Stimulated activated CD8-positive, alpha-beta memory T cell treated with anti-CD3 and anti-CD28 coated beads, Interleukin-4, amount 100 ng/mL, for 1 hour (primary cell): ENCODE measurements around the gene ATP5PD.
"Not testable (repeated sequence)": the region's sequence is repeated elsewhere in the genome, so short reads cannot be mapped to it uniquely, and the experiment has no call there.

Experiments
- DNase-seq, 2 donors: peaks; one replicate each; pipeline ENCODE4 v3.0.0-alpha.2; 2020; ENCODE audit warnings: low read depth in 2 of 2, low spot score in 1 of 2

ATP5PD gene

GRCh38 chr17:75059369-75060345, 12.9 kb upstream of the ATP5PD start:
- no peak for DNase-seq

- DNase-seq = no peak
Measured at GRCh38 chr17:75051941-75052340, 5.2 kb upstream of the ATP5PD start.

- no peak for DNase-seq
Measured at GRCh38 chr17:75049706-75050105, 2.9 kb upstream of the ATP5PD start.

- no peak for DNase-seq
Measured at GRCh38 chr17:75049057-75049456, 2.3 kb upstream of the ATP5PD start.

- no peak for DNase-seq
Measured at GRCh38 chr17:75048249-75048878, 1.6 kb upstream of the ATP5PD start.

GRCh38 chr17:75047398-75048098, 779 bp upstream of the ATP5PD start:
- no peak for DNase-seq

GRCh38 chr17:75045946-75046406, 793 bp downstream of the ATP5PD start:
- not testable (repeated sequence) for DNase-seq

- DNase-seq = no peak
Measured at GRCh38 chr17:75044716-75045115, 2.1 kb downstream of the ATP5PD start.

- not testable (repeated sequence) for DNase-seq
Measured at GRCh38 chr17:75043789-75044188, 3.0 kb downstream of the ATP5PD start.

GRCh38 chr17:75041656-75042280, 5.0 kb downstream of the ATP5PD start:
- no peak for DNase-seq

- DNase-seq = no peak
Measured at GRCh38 chr17:75039238-75039637, 7.5 kb downstream of the ATP5PD start.

- DNase-seq = peak; percentile 50 to 72
Measured at GRCh38 chr17:75036643-75037268, 10.0 kb downstream of the ATP5PD start.

GRCh38 chr17:75034236-75034908, 12.4 kb downstream of the ATP5PD start:
- peak; percentile 57 for DNase-seq

GRCh38 chr17:75033346-75034235, 13.2 kb downstream of the ATP5PD start:
- DNase-seq = peak; percentile 59 to 71

GRCh38 chr17:75032720-75033280, 14.0 kb downstream of the ATP5PD start:
- DNase-seq = no peak

GRCh38 chr17:75031972-75032719, 14.6 kb downstream of the ATP5PD start:
- DNase-seq = no peak

- no peak for DNase-seq
Measured at GRCh38 chr17:75030161-75030560, 16.6 kb downstream of the ATP5PD start.

GRCh38 chr17:75026650-75027049, 20.1 kb downstream of the ATP5PD start:
- not testable (repeated sequence) for DNase-seq
